GM10248 (cell line): Measurements from ENCODE around the gene RUNX2.

Source experiments
- CTCF ChIA-PET: fragments of 300-600 bp; sonication (Branson Sonifier 250); formaldehyde crosslinking; extraction: SDS; loops from one replicate; lab custom pipeline; 2021; ENCODE audit warnings: antibody characterized with exemption; lab: Yijun Ruan, JAX
- POLR2A ChIA-PET: fragments of 350-650 bp; sonication (Branson Sonifier 250); formaldehyde crosslinking; extraction: SDS; loops from one replicate; lab custom pipeline; 2020; ENCODE audit warnings: antibody characterized with exemption; lab: Yijun Ruan, JAX
- DNase-seq: peaks from one replicate; pipeline ENCODE4 v3.0.0; 2012; ENCODE audit errors: extremely low spot score
- TF ChIP-seq, protein P1 (sequence below): IDR thresholded peaks from 2 replicates; pipeline ENCODE4 v1.5.1; 2012; ENCODE audit warnings: mild to moderate bottlenecking, low read depth; ENCODE audit errors: extremely low read depth, missing control alignments, control extremely low read depth

RUNX2 gene

DNA sequence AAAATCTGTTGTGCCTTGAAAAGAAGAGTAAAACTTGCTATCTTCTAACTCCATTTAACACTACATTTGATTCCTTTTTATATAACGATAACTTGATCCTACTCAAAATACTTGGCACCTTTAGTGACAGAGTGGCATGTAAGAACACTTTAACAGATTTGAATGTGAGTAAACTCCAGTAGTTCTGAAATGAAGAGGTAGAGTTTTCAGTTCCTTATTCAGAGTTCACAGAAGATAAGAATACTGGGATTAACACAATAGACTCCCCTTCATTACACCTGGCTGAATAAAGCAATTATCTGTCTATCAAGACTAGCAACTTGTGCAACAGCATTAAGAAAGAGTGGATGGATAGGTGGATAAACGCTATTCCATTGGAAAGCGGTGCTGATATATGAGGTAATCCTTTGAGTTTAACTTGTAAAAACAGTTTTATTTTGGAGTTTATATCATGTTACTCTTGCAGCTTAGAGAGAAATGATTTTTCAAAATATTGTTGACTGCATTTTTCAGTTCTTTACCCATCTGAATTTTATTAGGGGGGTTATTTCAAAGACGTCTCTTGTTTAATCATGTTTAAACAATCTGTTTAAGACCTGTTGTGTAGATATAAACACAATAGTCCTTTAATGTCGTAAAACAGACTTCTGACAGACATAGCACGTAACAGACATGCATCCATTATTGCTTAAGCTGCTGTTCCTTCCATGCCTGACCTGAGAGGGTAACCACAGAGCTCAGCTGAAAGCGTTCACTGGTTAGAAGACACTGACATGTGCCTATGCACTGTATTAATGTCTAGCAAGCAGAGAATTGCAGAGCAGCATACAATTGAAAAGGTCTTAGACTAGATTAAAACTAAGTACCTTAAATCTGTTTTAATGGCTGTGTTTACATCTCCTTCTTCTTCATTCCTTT, 152.0 kb downstream of the RUNX2 start:
- TF ChIP-seq, protein P1, sequence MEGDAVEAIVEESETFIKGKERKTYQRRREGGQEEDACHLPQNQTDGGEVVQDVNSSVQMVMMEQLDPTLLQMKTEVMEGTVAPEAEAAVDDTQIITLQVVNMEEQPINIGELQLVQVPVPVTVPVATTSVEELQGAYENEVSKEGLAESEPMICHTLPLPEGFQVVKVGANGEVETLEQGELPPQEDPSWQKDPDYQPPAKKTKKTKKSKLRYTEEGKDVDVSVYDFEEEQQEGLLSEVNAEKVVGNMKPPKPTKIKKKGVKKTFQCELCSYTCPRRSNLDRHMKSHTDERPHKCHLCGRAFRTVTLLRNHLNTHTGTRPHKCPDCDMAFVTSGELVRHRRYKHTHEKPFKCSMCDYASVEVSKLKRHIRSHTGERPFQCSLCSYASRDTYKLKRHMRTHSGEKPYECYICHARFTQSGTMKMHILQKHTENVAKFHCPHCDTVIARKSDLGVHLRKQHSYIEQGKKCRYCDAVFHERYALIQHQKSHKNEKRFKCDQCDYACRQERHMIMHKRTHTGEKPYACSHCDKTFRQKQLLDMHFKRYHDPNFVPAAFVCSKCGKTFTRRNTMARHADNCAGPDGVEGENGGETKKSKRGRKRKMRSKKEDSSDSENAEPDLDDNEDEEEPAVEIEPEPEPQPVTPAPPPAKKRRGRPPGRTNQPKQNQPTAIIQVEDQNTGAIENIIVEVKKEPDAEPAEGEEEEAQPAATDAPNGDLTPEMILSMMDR = no peak
- CTCF ChIA-PET = no interaction called here
- peak; percentile 20 for DNase-seq
- POLR2A ChIA-PET = no interaction called here

DNA sequence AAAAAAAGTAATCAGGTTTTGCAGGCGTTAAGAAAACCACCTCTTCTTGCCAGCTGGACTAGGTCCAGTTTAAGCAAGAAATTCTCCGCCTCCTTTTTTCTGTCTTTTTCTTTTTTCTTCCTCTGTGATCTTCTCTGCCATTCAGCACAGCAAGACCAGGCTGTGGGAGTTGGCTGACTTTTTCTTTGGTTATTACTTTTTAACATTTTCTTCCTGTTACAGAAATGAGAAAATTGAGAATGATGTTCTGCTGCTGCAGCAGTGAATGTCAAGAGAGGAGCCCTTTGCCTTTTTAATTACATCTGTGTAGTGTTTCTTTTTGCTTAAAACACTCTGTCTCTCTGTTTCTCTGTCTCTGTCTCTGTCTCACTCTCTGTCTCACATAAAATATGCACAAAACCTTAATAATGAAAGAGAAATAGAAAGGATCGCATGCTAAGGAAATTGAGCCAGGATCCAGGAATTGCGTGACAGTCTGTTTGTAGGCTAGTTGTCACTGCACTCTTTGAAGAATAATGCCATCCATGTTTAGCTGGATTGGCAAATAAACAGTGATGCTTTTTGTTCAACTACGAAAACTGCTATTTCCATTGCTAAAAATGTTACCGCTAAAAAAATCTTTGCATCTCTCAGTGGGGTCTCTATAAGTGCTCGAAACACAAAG, 152.8 kb downstream of the RUNX2 start:
- DNase-seq = no peak
- CTCF ChIA-PET = no interaction called here
- POLR2A ChIA-PET = no interaction called here
- TF ChIP-seq, protein P1 = no peak

DNA sequence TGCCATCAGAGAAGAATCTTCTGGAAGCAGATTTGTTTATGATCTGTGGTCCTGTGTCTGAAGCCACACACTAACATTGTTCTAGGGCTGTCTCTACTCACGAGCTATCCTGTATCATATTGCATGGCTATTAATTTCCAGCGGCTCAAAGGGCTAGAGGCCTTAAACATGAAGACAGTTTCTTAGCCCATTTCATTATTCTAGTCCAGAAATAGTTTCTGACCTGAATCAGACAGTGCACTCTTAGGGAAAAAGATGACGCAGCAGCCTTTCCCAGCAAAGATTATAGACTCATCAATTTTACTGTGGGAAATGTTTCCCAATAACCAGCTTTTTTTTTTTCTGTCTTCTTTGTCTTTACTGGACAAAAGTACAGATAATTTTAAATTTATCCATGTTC, 154.9 kb downstream of the RUNX2 start:
- TF ChIP-seq, protein P1 = no peak
- POLR2A ChIA-PET = no interaction called here
- DNase-seq = no peak
- CTCF ChIA-PET = interaction anchor here (0.8 to 1.2 kb wide), 3 partner anchors 9 to 448 kb away, joined by 3 to 6 read pairs (median 3); no protein-coding TSS in a partner anchor

DNA sequence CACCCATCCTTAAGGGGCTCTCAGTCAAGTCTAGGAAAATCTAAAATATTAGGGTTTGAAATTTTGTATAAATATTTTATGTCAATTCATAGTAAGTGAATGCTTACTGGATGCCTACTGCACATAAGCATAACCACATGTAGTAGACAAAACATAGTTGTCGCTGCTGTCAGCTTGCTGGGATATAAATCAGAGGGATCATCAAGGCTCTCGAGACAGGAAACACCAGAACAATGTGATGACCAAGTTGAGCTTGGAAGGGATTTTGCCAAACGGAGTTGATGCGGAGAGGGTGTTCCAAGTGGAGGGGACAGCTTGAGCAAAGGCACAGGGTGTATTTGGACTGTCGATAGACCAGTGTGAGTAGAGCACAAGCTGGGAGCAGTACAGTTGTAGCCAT, 155.4 kb downstream of the RUNX2 start:
- POLR2A ChIA-PET = no interaction called here
- TF ChIP-seq, protein P1 = no peak
- DNase-seq = no peak
- CTCF ChIA-PET = interaction anchor here (1.0 kb wide), 1 partner anchor 8 kb away, joined by 3 read pairs; no protein-coding TSS in a partner anchor

DNA sequence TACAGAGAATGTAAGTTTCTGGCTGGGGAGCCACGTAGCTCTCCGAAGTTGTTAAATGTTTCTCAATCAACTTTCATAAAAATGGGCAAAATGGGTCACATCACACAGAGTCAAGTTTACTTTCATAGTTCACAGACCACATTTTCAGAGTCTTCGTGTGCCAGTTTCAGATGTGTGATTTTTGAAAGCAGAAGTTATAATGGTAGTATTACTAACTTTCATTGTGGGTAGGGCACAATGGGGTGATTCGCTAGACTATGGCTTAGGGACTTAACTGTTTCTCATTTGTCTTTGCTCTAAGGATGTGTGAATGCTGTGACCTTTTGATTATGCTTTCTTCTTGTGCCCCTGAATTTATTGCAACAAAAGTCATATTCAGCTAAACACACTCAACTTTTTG, 158.6 kb downstream of the RUNX2 start:
- no peak for DNase-seq
- CTCF ChIA-PET = no interaction called here
- TF ChIP-seq, protein P1 = no peak
- POLR2A ChIA-PET = no interaction called here

DNA sequence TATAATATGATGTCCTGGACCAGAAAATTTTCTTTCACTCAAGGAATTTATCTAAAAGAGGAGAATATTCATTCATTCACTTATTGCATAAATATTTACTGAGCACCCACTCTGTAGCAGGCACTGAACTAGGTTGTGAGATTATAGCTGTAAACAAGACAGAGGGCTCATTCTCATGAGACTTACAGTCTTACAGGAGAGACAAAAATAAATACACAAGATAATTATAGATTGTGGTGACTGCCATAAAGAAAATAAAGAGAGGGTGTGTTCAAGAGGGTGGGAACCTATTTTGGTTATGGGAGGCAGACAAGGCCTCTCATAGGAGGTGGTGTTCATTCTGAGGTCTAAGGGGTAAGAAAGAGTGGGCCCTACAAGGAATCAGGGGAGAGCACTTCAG, 159.5 kb downstream of the RUNX2 start:
- no peak for DNase-seq
- TF ChIP-seq, protein P1 = no peak
- ChIA-PET POLR2A (no interaction called here), CTCF (no interaction called here)
